Measurements from ENCODE around the gene RHBDD2. TPM values are rescaled to one million over a fixed set of nuclear protein-coding genes. Genes with fewer than 3 reads are reported as not detected.

Gene RHBDD2
- total and polyA plus RNA-seq, 10 donors: 30.5 to 69.2 (median 47.0) TPM

DNA sequence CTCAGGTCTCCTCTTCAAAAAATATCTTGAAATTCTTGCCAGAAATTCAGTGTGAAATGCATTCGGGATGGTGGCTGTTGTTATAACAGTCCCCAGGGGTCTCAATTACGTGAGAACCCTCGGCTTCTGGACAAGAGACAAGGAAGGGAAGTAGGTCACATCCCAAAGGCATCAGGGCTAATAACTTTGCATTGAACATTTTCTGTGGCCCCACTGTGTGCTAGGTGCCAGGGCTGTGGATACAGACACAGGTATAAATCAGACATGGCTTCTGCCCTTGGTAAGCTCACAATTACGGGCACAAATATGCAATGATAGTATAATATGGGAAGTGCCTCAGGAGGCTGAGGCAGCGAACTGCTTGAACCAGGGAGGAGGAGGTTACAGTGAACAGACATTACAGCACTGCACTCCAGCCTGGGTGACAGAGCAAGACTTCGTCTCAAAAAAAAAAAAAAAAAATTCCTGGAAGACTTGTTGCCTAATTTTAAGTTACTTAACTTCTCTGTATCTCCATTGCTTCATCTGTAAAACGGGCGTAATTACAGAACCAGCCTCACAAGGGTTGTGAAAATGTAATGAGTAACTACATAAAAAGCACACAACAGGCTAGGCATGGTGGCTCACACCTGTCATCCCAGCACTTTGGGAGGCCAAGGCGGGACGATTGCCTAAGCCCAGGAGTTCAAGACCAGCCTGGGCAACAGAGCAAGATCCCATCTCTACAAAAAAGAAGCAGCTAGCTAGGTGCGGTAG is 2.5 kb upstream of the RHBDD2 start:
- WGBS, 5 donors: 60 to 81% (median 71%) methylated on average over 11 of the region's 11 CpGs
- Histone ChIP-seq H3K36me3 (peaks cover 0 to 12% (median 2%) of the 10 kb centered on the region in 6 donors), H3K27me3 (replicated peaks in 1 of 7) (no peaks in the 10 kb centered on the region), H3K27ac (peak overlapping the region in 7 of 8 donors; percentile 51 to 92 (median 81)), H3K4me3 (no peak overlapping the region), H3K4me1 (peaks cover 6 to 73% (median 41%) of the 10 kb centered on the region in 6 donors), H3K9me3 (no peaks in the 10 kb centered on the region)
- TF ChIP-seq POLR2A (IDR thresholded peaks at IDR 0.05) (no peak), POLR2AphosphoS5 (IDR thresholded peaks at IDR 0.05) (peak in 1 of 3 donors; percentile 36)
- TF ChIP-seq, protein P1, sequence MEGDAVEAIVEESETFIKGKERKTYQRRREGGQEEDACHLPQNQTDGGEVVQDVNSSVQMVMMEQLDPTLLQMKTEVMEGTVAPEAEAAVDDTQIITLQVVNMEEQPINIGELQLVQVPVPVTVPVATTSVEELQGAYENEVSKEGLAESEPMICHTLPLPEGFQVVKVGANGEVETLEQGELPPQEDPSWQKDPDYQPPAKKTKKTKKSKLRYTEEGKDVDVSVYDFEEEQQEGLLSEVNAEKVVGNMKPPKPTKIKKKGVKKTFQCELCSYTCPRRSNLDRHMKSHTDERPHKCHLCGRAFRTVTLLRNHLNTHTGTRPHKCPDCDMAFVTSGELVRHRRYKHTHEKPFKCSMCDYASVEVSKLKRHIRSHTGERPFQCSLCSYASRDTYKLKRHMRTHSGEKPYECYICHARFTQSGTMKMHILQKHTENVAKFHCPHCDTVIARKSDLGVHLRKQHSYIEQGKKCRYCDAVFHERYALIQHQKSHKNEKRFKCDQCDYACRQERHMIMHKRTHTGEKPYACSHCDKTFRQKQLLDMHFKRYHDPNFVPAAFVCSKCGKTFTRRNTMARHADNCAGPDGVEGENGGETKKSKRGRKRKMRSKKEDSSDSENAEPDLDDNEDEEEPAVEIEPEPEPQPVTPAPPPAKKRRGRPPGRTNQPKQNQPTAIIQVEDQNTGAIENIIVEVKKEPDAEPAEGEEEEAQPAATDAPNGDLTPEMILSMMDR (IDR thresholded peaks at IDR 0.05 in 8 of 11, conservative IDR thresholded peaks at IDR 0.05 in 3 of 11): no peak
- intact Hi-C loops (cut with DNase I; ENCODE audit: low total_unique reads): loop anchor here (10.0 kb wide), 1 partner anchor 118 kb away; the partner anchor contains the start of gene TMEM120A
- DNase-seq: no peak

DNA sequence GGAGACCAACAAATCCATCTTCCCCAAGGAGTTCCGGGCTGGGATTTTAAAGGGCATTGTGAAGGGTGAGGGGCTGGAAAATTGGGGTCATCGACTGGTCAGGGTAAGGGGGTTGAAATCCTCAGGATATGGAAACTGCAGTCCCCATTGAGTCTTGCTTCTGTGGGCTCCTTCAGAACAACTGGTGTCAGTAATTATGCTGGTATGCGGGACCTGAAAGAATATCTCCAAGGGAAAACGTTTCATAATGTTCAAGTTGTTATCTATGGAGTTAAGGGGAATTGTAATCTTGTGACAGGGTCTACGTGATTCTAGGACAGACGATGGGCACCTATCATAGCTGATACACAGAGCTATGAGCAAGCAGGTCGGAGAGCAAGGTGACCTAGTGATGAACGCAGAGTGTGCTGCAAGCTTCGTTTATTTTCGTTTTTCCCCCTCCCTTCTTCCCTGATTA is 494 bp upstream of the RHBDD2 start:
- peak overlapping the region; percentile 50 to 92 (median 86) for H3K27ac ChIP-seq
- peaks cover 6 to 72% (median 36%) of the 10 kb centered on the region in 6 donors for H3K4me1 ChIP-seq
- WGBS, 5 donors: 21 to 25% (median 23%) methylated on average over 10 of the region's 10 CpGs
- TF ChIP-seq, protein P1 (IDR thresholded peaks at IDR 0.05 in 8 of 11, conservative IDR thresholded peaks at IDR 0.05 in 3 of 11): no peak
- TF ChIP-seq POLR2A (IDR thresholded peaks at IDR 0.05) (no peak), POLR2AphosphoS5 (IDR thresholded peaks at IDR 0.05) (no peak)
- no peak for DNase-seq
- no peaks in the 10 kb centered on the region for H3K9me3 ChIP-seq
- peaks cover 0 to 32% (median 22%) of the 10 kb centered on the region in 6 donors for H3K36me3 ChIP-seq
- peak overlapping the region; percentile 32 to 99 (median 93) for H3K4me3 ChIP-seq
- H3K27me3 ChIP-seq (replicated peaks in 1 of 7): no peaks in the 10 kb centered on the region
- intact Hi-C loops (cut with DNase I; ENCODE audit: low total_unique reads): loop anchor here (10.0 kb wide), 1 partner anchor 116 kb away; the partner anchor contains the start of gene TMEM120A

DNA sequence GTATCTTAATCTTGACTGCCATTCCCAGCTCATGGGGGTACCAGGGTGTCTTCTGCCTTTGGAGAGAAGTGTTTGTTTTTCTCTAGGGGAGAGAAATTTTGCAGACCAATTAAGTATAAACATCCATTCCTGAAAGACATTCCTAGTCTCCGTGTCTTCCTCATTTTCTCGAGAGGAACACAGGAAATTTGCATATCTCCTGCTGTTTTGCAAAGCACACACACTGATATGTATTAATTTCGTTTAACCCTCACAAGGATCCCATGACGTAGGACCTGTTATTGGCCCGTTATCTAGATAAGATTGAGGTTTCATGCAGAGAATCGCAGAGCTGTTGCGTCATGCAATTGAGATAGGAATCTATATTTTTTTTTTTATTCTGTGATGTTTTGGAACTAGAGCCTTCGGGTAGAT is 944 bp downstream of the RHBDD2 start:
- 16 to 37% (median 21%) methylated on average over 8 of the region's 8 CpGs for WGBS, 5 donors
- no peak for DNase-seq
- Histone ChIP-seq H3K27ac (peak overlapping the region in 6 of 8 donors; percentile 80 to 92 (median 90)), H3K27me3 (replicated peaks in 1 of 7) (no peaks in the 10 kb centered on the region), H3K36me3 (peaks cover 0 to 46% (median 36%) of the 10 kb centered on the region in 6 donors), H3K4me3 (peak overlapping the region; percentile 80 to 99 (median 93)), H3K4me1 (peaks cover 6 to 82% (median 39%) of the 10 kb centered on the region in 6 donors), H3K9me3 (no peaks in the 10 kb centered on the region)
- intact Hi-C loops (cut with DNase I; ENCODE audit: low total_unique reads): loop anchor here (10.0 kb wide), 1 partner anchor 115 kb away; the partner anchor contains the start of gene TMEM120A
- TF ChIP-seq POLR2AphosphoS5 (IDR thresholded peaks at IDR 0.05): no peak
- TF ChIP-seq, protein P1 (IDR thresholded peaks at IDR 0.05 in 8 of 11, conservative IDR thresholded peaks at IDR 0.05 in 3 of 11): no peak
- no peak for TF ChIP-seq POLR2A (IDR thresholded peaks at IDR 0.05)

DNA sequence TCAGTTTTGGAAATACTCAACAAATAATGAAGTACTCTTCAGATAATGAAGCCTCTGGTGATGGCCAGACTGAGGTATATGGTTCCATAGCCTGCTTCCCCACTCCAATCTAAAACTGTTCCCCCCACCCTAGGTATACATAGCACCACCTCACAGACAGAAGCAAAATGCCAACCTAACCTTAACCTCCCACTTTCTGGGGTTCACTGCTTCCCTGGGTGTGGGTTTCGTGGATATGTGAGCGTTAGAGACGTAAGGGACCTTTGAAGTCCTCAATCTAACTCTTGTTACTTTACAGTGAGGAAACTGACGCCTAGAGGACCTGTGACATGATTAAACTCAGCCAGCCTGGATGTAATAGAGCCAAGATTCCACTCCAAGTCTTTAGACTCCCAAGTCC is 1.4 kb downstream of the RHBDD2 start:
- Histone ChIP-seq H3K4me1 (peaks cover 6 to 82% (median 39%) of the 10 kb centered on the region in 6 donors), H3K27ac (no peak overlapping the region), H3K36me3 (peaks cover 0 to 51% (median 41%) of the 10 kb centered on the region in 6 donors), H3K27me3 (replicated peaks in 1 of 7) (no peaks in the 10 kb centered on the region), H3K9me3 (no peaks in the 10 kb centered on the region), H3K4me3 (peak overlapping the region in 4 of 8 donors; percentile 85 to 99 (median 91))
- no peak for DNase-seq
- TF ChIP-seq POLR2AphosphoS5 (IDR thresholded peaks at IDR 0.05): no peak
- no peak for TF ChIP-seq POLR2A (IDR thresholded peaks at IDR 0.05)
- TF ChIP-seq, protein P1 (IDR thresholded peaks at IDR 0.05 in 8 of 11, conservative IDR thresholded peaks at IDR 0.05 in 3 of 11): no peak
- WGBS, 5 donors: 88 to 90% (median 88%) methylated on average over 4 of the region's 4 CpGs
- intact Hi-C loops (cut with DNase I; ENCODE audit: low total_unique reads): no loop called here

Measured in spleen (tissue), 11 donors.